ENCODE measurements around the gene CCNJ. TPM values are rescaled to one million over a fixed set of nuclear protein-coding genes. Genes with fewer than 3 reads are reported as not detected.

Gene CCNJ
- total and polyA plus RNA-seq, 2 of the 13 experiments (the other 11 are each of a cell fraction or from before 2014, with no cell fraction given) = 14.1 to 21.5 TPM

DNA sequence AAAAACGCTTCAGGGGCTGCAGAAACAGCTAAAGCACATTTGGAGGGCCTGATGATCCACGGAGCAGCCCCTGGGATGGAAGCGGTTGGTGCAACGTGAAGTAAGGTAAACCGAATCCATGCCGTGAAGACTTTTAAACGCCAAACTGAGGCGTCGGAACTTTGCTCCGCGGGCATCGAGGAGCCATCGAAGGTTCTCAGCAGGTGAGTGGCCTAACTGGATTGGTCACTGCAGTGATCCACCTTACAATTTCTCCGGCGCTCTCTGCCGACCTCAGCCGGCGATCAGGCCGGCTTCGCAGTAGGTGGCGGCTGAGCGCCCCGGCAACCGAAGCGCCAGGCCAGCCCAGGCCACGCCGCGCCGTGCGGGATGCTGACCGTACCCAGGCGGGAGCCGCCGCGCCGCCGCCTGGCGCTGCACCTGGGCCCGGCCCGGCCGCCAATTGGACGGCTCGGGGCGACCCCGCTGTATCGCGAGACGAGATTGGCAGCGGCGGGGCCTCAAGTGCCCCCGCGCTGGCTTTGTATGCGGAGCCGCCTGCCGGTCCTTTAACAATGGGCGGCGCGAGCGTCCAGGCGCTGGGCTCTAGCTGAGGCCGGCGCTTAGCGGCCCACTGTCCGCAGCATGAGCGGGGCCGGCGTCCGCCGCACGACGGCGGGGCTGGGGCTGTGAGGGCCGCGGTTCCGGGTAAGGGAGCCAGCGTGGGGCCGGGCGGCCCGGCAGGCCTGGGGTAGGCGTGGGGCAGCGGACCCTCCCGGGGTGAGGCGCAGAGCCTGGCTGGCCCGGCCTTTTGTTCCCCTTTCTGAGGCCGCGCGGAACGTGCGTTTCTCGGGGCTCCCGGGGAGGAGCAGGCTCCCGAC lies at the start of gene CCNJ (continued):
- TF ChIP-seq RFX5 (IDR thresholded peaks at IDR 0.05; ENCODE audit: low read depth, low read length) (no peak; the same call in 1 of the 2 replicates), ZNF703 (CRISPR knock-in tag; IDR thresholded peaks at IDR 0.05; ENCODE audit: borderline replicate concordance) (peak; percentile 71; the same call in 1 of the 2 replicates), FOXK1 (CRISPR knock-in tag; IDR thresholded peaks at IDR 0.05; ENCODE audit: borderline replicate concordance, low read depth) (no peak; the same call in 1 of the 2 replicates), ZKSCAN1 (IDR thresholded peaks at IDR 0.05; ENCODE audit: low read length) (no peak), ZNF550 (CRISPR knock-in tag; IDR thresholded peaks at IDR 0.05; ENCODE audit: borderline replicate concordance) (no peak), WIZ (CRISPR knock-in tag; IDR thresholded peaks at IDR 0.05) (peak; percentile 23; the same call in 1 of the 2 replicates), GZF1 (CRISPR knock-in tag; IDR thresholded peaks at IDR 0.05) (no peak), NFKBIZ (CRISPR knock-in tag; IDR thresholded peaks at IDR 0.05) (no peak), ZNF34 (CRISPR knock-in tag; IDR thresholded peaks at IDR 0.05; ENCODE audit: borderline replicate concordance) (no peak), CHCHD3 (CRISPR knock-in tag; IDR thresholded peaks at IDR 0.05) (peak; percentile 66; the same call in 1 of the 2 replicates), HNF4G (IDR thresholded peaks at IDR 0.05; ENCODE audit: borderline replicate concordance, low read depth, low read length) (0 out of 2 replicates have a peak, but pooled peaks have one; percentile 27), HNF4G (CRISPR knock-in tag; IDR thresholded peaks at IDR 0.05; ENCODE audit: borderline replicate concordance, low read depth) (no peak), SALL1 (CRISPR knock-in tag; IDR thresholded peaks at IDR 0.05) (peak; percentile 89), KLF16 (CRISPR knock-in tag; IDR thresholded peaks at IDR 0.05) (peak; percentile 25 to 55; a peak in 1 of 4 replicates), JUND (CRISPR knock-in tag; IDR thresholded peaks at IDR 0.05) (no peak), RBM39 (IDR thresholded peaks at IDR 0.05; ENCODE audit: low read depth, low read length, poor library complexity, severe bottlenecking) (peak; percentile 46)
- TF ChIP-seq, protein P1, sequence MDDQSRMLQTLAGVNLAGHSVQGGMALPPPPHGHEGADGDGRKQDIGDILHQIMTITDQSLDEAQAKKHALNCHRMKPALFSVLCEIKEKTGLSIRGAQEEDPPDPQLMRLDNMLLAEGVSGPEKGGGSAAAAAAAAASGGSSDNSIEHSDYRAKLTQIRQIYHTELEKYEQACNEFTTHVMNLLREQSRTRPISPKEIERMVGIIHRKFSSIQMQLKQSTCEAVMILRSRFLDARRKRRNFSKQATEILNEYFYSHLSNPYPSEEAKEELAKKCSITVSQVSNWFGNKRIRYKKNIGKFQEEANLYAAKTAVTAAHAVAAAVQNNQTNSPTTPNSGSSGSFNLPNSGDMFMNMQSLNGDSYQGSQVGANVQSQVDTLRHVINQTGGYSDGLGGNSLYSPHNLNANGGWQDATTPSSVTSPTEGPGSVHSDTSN (CRISPR knock-in tag; IDR thresholded peaks at IDR 0.05; ENCODE audit: borderline replicate concordance) = peak; percentile 16; the same call in 1 of the 2 replicates
- TF ChIP-seq, protein P2, sequence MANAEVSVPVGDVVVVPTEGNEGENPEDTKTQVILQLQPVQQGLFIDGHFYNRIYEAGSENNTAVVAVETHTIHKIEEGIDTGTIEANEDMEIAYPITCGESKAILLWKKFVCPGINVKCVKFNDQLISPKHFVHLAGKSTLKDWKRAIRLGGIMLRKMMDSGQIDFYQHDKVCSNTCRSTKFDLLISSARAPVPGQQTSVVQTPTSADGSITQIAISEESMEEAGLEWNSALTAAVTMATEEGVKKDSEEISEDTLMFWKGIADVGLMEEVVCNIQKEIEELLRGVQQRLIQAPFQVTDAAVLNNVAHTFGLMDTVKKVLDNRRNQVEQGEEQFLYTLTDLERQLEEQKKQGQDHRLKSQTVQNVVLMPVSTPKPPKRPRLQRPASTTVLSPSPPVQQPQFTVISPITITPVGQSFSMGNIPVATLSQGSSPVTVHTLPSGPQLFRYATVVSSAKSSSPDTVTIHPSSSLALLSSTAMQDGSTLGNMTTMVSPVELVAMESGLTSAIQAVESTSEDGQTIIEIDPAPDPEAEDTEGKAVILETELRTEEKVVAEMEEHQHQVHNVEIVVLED (CRISPR knock-in tag; IDR thresholded peaks at IDR 0.05; ENCODE audit: borderline replicate concordance) = peak; percentile 22; the same call in 1 of the 2 replicates
- TF ChIP-seq, protein P3, sequence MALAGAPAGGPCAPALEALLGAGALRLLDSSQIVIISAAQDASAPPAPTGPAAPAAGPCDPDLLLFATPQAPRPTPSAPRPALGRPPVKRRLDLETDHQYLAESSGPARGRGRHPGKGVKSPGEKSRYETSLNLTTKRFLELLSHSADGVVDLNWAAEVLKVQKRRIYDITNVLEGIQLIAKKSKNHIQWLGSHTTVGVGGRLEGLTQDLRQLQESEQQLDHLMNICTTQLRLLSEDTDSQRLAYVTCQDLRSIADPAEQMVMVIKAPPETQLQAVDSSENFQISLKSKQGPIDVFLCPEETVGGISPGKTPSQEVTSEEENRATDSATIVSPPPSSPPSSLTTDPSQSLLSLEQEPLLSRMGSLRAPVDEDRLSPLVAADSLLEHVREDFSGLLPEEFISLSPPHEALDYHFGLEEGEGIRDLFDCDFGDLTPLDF (CRISPR knock-in tag; IDR thresholded peaks at IDR 0.05) = no peak
- TF ChIP-seq, protein P4, sequence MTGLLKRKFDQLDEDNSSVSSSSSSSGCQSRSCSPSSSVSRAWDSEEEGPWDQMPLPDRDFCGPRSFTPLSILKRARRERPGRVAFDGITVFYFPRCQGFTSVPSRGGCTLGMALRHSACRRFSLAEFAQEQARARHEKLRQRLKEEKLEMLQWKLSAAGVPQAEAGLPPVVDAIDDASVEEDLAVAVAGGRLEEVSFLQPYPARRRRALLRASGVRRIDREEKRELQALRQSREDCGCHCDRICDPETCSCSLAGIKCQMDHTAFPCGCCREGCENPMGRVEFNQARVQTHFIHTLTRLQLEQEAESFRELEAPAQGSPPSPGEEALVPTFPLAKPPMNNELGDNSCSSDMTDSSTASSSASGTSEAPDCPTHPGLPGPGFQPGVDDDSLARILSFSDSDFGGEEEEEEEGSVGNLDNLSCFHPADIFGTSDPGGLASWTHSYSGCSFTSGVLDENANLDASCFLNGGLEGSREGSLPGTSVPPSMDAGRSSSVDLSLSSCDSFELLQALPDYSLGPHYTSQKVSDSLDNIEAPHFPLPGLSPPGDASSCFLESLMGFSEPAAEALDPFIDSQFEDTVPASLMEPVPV (CRISPR knock-in tag; IDR thresholded peaks at IDR 0.05) = peak; percentile 73; the same call in 1 of the 2 replicates
- TF ChIP-seq, protein P5, sequence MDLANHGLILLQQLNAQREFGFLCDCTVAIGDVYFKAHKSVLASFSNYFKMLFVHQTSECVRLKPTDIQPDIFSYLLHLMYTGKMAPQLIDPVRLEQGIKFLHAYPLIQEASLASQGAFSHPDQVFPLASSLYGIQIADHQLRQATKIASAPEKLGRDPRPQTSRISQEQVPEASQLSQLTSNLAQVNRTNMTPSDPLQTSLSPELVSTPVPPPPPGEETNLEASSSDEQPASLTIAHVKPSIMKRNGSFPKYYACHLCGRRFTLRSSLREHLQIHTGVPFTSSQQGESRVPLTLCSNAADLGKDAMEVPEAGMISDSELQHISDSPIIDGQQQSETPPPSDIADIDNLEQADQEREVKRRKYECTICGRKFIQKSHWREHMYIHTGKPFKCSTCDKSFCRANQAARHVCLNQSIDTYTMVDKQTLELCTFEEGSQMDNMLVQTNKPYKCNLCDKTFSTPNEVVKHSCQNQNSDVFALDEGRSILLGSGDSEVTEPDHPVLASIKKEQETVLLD (CRISPR knock-in tag; IDR thresholded peaks at IDR 0.05; ENCODE audit: low read depth) = peak; percentile 67; the same call in 1 of the 2 replicates

All from HepG2 (cell line).